CD4-positive, alpha-beta T cell (primary cell): ENCODE data around the gene PPP6R2. TPM values are rescaled to one million over a fixed set of nuclear protein-coding genes. Genes with fewer than 3 reads are reported as not detected.

Experiments used
- ATAC-seq: fragments of 200-7000 bp; cut with Tn5 transposase; one replicate; pipeline ENCODE4 v1.10.0; 2022; ENCODE audit warnings: mild to moderate bottlenecking; ENCODE audit not compliant: poor library complexity
- CTCF ChIA-PET: fragments of 350-600 bp; sonication (Branson Sonifier 250); formaldehyde crosslinking; loops from one replicate; lab custom pipeline; 2021; ENCODE audit warnings: antibody characterized with exemption, inconsistent platforms; lab: Charles Lee
- POLR2A ChIA-PET: fragments of 350-600 bp; sonication (Branson Sonifier 250); formaldehyde crosslinking; loops from one replicate; lab custom pipeline; 2021; ENCODE audit warnings: antibody characterized with exemption, inconsistent platforms; lab: Charles Lee
- DNase-seq, 14 experiments: peaks; one replicate each; pipeline ENCODE4 v3.0.0-alpha.2; 2013 to 2020; ENCODE audit warnings: mixed read lengths in 2 of 14
- H3K27ac ChIP-seq, 2 donors: one replicate each; pipeline versions ENCODE4 v1.5.1 to v1.7.0; 2013; ENCODE audit warnings: low read length in 2 of 2, low read depth in 1 of 2, mild to moderate bottlenecking in 1 of 2
- H3K27me3 ChIP-seq, 2 experiments: 1 replicate in 1 of 2; 2 replicates in 1 of 2; pipeline versions ENCODE4 v1.6.1 to v1.7.0; 2013; ENCODE audit warnings: low read length in 2 of 2, control low read depth in 1 of 2, mild to moderate bottlenecking in 1 of 2, moderate library complexity in 1 of 2; ENCODE audit not compliant: insufficient read depth in 2 of 2, control insufficient read depth in 1 of 2
- H3K36me3 ChIP-seq: one replicate; pipeline ENCODE4 v1.6.1; 2013; ENCODE audit warnings: low read length, control low read depth; ENCODE audit not compliant: insufficient read depth
- H3K4me1 ChIP-seq: one replicate; pipeline ENCODE4 v1.6.1; 2013; ENCODE audit warnings: low read length, control low read depth; ENCODE audit not compliant: insufficient read depth
- H3K4me3 ChIP-seq: one replicate; pipeline ENCODE4 v1.5.1; 2013; ENCODE audit warnings: mild to moderate bottlenecking, low read length, moderate library complexity
- H3K9me3 ChIP-seq, 2 experiments: 1 replicate in 1 of 2; 2 replicates in 1 of 2; pipeline versions ENCODE4 v1.6.1 to v1.7.0; 2013; ENCODE audit warnings: low read length in 2 of 2, mild to moderate bottlenecking in 2 of 2, control low read depth in 1 of 2, moderate library complexity in 1 of 2; ENCODE audit not compliant: control insufficient read depth in 1 of 2, insufficient read depth in 1 of 2
- H3K27ac Mint-ChIP-seq: one replicate; pipeline ENCODE4 v1.8.0; 2020; ENCODE audit warnings: mixed read lengths
- H3K27me3 Mint-ChIP-seq: one replicate; pipeline ENCODE4 v1.8.0; 2021; ENCODE audit warnings: mixed read lengths
- H3K36me3 Mint-ChIP-seq: one replicate; pipeline ENCODE4 v1.8.0; 2021; ENCODE audit warnings: low read depth, mixed read lengths
- H3K4me1 Mint-ChIP-seq: one replicate; pipeline ENCODE4 v1.8.0; 2021; ENCODE audit warnings: low read depth, mixed read lengths
- H3K4me3 Mint-ChIP-seq: one replicate; pipeline ENCODE4 v1.8.0; 2020; ENCODE audit warnings: mild to moderate bottlenecking, mixed read lengths
- H3K9me3 Mint-ChIP-seq: one replicate; pipeline ENCODE4 v1.8.0; 2020; ENCODE audit warnings: mixed read lengths
- CTCF ChIP-seq: fragments of 200-600 bp; IDR thresholded peaks from one replicate; pipeline ENCODE4 v1.8.0; 2022; ENCODE audit warnings: antibody characterized with exemption, mild to moderate bottlenecking
- intact Hi-C, 2 experiments: fragments of 100-400 bp; cut with DNase I in 1 of 2; cut with micrococcal nuclease in 1 of 2; formaldehyde crosslinking; loops; one replicate each; pipeline versions ENCODE4 v1.15.1 to v1.9.0; 2023 to 2025; cut with DNase I, micrococcal nuclease
- total RNA-seq, 174 experiments: library from RNA in 2 of 174; stranded (reverse) in 2 of 174; gene quantifications; one replicate each; pipeline ENCODE4 v1.2.3 and lab custom pipeline; 2021 to 2026

PPP6R2 gene
- total RNA-seq, 2 experiments from 2014 or later = 47.1 to 48.0 TPM

- H3K4me1 ChIP-seq = peaks cover 21% of the 10 kb centered on the region
- Mint-ChIP-seq H3K9me3 (no peaks in the 10 kb centered on the region), H3K4me1 (peaks cover 16% of the 10 kb centered on the region), H3K4me3 (no peak overlapping the region), H3K27me3 (no peaks in the 10 kb centered on the region), H3K27ac (no peak overlapping the region), H3K36me3 (no peaks in the 10 kb centered on the region)
- intact Hi-C loops = no loop called here
- DNase-seq (no peak), ATAC-seq (no peak)
- H3K27ac ChIP-seq = no peak overlapping the region
- no peak for TF ChIP-seq CTCF
- no peaks in the 10 kb centered on the region for H3K36me3 ChIP-seq
- ChIA-PET POLR2A (no interaction called here), CTCF (no interaction called here)
- H3K27me3 ChIP-seq = no peaks in the 10 kb centered on the region
- H3K4me3 ChIP-seq = no peak overlapping the region
- no peaks in the 10 kb centered on the region for H3K9me3 ChIP-seq
Observed at GRCh38 chr22:50318356-50318697, 24.8 kb upstream of the PPP6R2 start.

GRCh38 chr22:50318698-50319411 lies 24.3 kb upstream of the PPP6R2 start:
- Mint-ChIP-seq H3K36me3 (no peaks in the 10 kb centered on the region), H3K4me3 (no peak overlapping the region), H3K9me3 (no peaks in the 10 kb centered on the region), H3K4me1 (peaks cover 13% of the 10 kb centered on the region), H3K27ac (no peak overlapping the region), H3K27me3 (no peaks in the 10 kb centered on the region)
- no peak for TF ChIP-seq CTCF
- ChIA-PET CTCF (no interaction called here), POLR2A (interaction anchor here (0.6 kb wide), 1 partner anchor 63 kb away, joined by 3 read pairs; no protein-coding TSS in a partner anchor)
- Histone ChIP-seq H3K27ac (no peak overlapping the region), H3K36me3 (no peaks in the 10 kb centered on the region), H3K9me3 (no peaks in the 10 kb centered on the region), H3K27me3 (no peaks in the 10 kb centered on the region), H3K4me1 (peaks cover 16% of the 10 kb centered on the region), H3K4me3 (no peak overlapping the region)
- no peak for DNase-seq
- no peak for ATAC-seq
- intact Hi-C loops = no loop called here

- CTCF ChIA-PET = no interaction called here
- H3K4me1 Mint-ChIP-seq = peaks cover 7% of the 10 kb centered on the region
Observed at GRCh38 chr22:50319503-50319951, 23.6 kb upstream of the PPP6R2 start.

More at GRCh38 chr22:50319503-50319951, 23.6 kb upstream of the PPP6R2 start:
- TF ChIP-seq CTCF = no peak
- no peaks in the 10 kb centered on the region for H3K9me3 Mint-ChIP-seq
- H3K27ac Mint-ChIP-seq = no peak overlapping the region
- H3K36me3 Mint-ChIP-seq = no peaks in the 10 kb centered on the region
- no peak overlapping the region for H3K4me3 ChIP-seq
- H3K4me1 ChIP-seq = peaks cover 10% of the 10 kb centered on the region
- intact Hi-C loops = no loop called here
- no peak overlapping the region for H3K4me3 Mint-ChIP-seq
- H3K9me3 ChIP-seq = no peaks in the 10 kb centered on the region
- DNase-seq = no peak
- H3K27ac ChIP-seq = no peak overlapping the region
- H3K36me3 ChIP-seq = no peaks in the 10 kb centered on the region
- no peak for ATAC-seq
- no peaks in the 10 kb centered on the region for H3K27me3 Mint-ChIP-seq
- POLR2A ChIA-PET = interaction anchor here (0.6 kb wide), 1 partner anchor 64 kb away, joined by 3 read pairs; no protein-coding TSS in a partner anchor
- no peaks in the 10 kb centered on the region for H3K27me3 ChIP-seq
